ENCODE data around the gene SH3PXD2A. TPM values are rescaled to one million over a fixed set of nuclear protein-coding genes. Genes with fewer than 3 reads are reported as not detected.

Gene SH3PXD2A
- polyA plus RNA-seq, 3 donors = 3.0 to 61.0 (median 36.1) TPM

GRCh38 chr10:103622935-103623574, 232.3 kb downstream of the SH3PXD2A start:
- WGBS, 3 donors = 86 to 89% (median 86%) methylated on average over 11 of the region's 11 CpGs
- H3K27ac ChIP-seq (ENCODE audit: low read depth, low read length) = no peak overlapping the region

DNA sequence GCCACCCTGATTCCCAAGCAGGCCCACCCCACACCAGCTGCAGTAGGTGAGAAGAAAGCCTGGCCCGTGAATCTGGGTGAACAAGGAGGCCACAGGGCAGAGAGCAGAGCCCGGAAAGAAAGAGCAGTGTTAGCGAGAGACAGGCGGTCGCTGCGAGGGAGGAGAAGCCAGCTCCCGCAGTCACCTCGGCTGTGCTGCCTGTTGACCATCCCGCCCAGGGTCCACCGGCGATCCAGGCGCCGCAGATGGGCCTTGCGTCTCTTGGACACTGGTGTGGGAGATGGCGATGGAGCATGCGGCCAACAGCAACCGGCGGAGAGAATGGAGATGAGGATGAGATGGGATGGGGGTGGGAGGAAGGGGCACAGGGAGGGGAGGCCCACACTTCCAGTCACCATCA, 233.1 kb downstream of the SH3PXD2A start:
- H3K27ac ChIP-seq (ENCODE audit: low read depth, low read length) = no peak overlapping the region
- 93 to 95% (median 93%) methylated on average over 18 of the region's 18 CpGs for WGBS, 3 donors

DNA sequence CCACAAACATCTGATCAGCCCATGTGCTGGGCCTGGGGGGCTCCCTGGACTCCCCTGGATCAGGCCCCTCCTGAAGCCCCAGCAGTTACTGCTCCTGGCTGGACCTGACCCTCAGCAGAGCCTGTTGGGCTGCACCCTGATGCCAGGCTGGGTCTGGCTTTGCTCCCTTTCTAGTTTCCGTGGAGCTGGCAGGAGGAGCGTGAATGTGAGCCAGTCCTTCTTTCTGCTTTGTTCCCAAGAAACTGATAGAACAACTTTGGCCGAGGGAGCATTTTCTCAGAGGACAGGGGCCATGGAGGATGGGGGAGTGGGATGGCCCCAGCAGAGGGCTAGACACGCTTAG, 233.6 kb downstream of the SH3PXD2A start:
- 58 to 74% (median 74%) methylated on average over 4 of the region's 4 CpGs for WGBS, 3 donors

GRCh38 chr10:103620891-103621782, 234.2 kb downstream of the SH3PXD2A start:
- no peak overlapping the region for H3K27ac ChIP-seq (ENCODE audit: low read depth, low read length)
- WGBS, 3 donors = 84 to 89% (median 88%) methylated on average over 15 of the region's 15 CpGs

More for the DNA sequence above, 233.6 kb downstream of the SH3PXD2A start:
- H3K27ac ChIP-seq (ENCODE audit: low read depth, low read length) = no peak overlapping the region

GRCh38 chr10:103620352-103620740, 235.0 kb downstream of the SH3PXD2A start:
- H3K27ac ChIP-seq (ENCODE audit: low read depth, low read length) = no peak overlapping the region
- 45 to 73% (median 56%) methylated on average over 7 of the region's 7 CpGs for WGBS, 3 donors

- H3K27ac ChIP-seq (ENCODE audit: low read depth, low read length) = no peak overlapping the region
- 70 to 87% (median 74%) methylated on average over 22 of the region's 22 CpGs for WGBS, 3 donors
Measured at GRCh38 chr10:103619424-103620351, 235.7 kb downstream of the SH3PXD2A start.

- WGBS, 3 donors = 55 to 64% (median 56%) methylated on average over 19 of the region's 19 CpGs
- H3K27ac ChIP-seq (ENCODE audit: low read depth, low read length) = no peak overlapping the region
Measured at GRCh38 chr10:103618575-103619423, 236.6 kb downstream of the SH3PXD2A start.

DNA sequence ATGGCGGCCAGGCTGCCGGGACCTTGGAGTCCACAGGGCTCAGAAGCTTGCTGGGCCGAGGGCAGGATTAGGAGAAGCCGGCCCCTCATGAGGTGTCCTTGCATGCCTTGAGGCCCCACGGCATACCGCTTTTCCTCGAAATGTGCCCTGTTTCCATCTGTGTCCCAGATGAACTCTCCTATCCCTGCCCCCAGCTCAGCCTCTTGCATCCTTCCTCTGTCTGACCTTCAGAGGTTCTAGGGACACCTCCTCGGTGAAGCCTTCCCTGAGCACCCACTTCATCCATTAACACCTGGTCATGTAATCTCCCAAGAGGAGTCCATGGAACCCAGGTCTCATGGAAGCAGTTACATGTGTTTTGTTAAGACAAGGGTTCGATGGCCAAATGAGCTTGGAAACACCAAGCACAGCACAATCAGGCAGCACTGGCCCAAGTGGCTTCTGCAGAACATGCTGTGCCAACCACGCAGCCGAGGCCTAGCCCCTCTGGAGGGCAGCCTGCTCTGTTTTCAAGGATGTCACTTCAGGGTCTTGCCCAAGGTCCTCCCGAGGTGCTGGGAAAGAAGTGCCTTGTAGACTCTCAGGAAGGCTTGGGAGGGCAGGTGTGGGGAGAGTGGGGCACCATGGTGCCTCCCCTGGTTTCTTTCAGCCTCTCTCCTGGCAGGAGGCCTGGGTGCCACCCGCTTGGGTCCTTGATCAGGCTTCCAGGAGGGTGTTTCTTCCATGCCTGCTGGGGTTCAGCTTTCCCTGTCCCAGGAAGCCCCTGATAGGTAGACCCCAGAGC, 237.6 kb downstream of the SH3PXD2A start:
- WGBS, 3 donors = 88 to 94% (median 88%) methylated on average over 13 of the region's 13 CpGs
- H3K27ac ChIP-seq (ENCODE audit: low read depth, low read length) = no peak overlapping the region

GRCh38 chr10:103616705-103617601, 238.4 kb downstream of the SH3PXD2A start:
- H3K27ac ChIP-seq (ENCODE audit: low read depth, low read length) = no peak overlapping the region
- 46 to 88% (median 60%) methylated on average over 20 of the region's 20 CpGs for WGBS, 3 donors

- WGBS, 3 donors = 61 to 80% (median 72%) methylated on average over 14 of the region's 14 CpGs
- H3K27ac ChIP-seq (ENCODE audit: low read depth, low read length) = no peak overlapping the region
Measured at GRCh38 chr10:103614306-103615158, 240.8 kb downstream of the SH3PXD2A start.

DNA sequence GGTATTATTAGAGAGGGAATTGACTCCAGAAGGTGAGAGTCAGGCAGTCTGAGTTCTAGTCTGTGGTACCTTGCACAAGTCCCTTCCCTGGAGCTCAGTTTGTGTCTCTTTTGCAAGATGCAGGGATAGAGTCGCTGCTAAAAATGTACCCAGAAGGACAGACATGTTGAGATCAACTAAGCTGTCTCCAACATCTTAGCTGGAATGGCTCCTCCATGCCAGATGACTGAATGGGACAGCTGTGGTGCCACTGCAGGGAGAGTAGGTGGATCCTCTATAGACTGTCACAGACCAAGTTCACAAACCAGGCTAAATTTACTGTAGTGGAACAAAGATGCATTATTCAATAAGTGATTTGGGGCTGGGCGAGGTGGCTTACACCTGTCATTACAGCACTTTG, 241.8 kb downstream of the SH3PXD2A start:
- 93 to 99% (median 93%) methylated on average over 2 of the region's 2 CpGs for WGBS, 3 donors
- H3K27ac ChIP-seq (ENCODE audit: low read depth, low read length) = no peak overlapping the region

GRCh38 chr10:103612462-103613365, 242.7 kb downstream of the SH3PXD2A start:
- H3K27ac ChIP-seq (ENCODE audit: low read depth, low read length) = no peak overlapping the region
- 81 to 89% (median 85%) methylated on average over 17 of the region's 17 CpGs for WGBS, 3 donors

DNA sequence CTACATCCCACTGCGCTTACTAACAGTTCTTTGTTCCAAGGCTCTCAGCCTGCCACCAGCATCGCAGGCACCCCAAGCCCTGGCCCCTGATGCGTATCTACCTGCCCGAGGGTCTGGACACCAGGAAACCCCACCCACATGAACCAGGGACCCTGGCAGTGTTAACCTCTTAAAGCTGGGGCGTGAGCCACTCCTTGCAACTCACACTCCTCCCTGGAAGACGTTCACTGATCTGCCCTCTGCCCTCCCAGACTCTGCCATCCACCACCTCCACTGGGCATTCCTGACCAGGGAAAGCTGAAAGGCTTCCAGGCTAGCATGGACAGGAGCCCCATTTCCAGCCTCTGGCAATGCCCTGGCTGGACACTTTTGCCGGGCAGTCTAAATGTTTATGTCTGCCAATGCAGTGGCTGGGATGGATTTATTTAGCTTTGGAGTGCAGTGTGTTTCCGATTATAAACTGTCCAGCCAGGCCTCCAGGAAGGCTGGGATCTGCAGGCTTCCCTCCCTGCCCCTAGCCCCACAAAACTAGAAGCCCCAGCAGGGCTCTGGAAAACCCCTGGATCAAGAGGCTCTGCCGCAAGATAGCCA, 244.4 kb downstream of the SH3PXD2A start:
- no peak overlapping the region for H3K27ac ChIP-seq (ENCODE audit: low read depth, low read length)
- 77 to 82% (median 78%) methylated on average over 9 of the region's 9 CpGs for whole genome bisulfite sequencing, 3 donors

DNA sequence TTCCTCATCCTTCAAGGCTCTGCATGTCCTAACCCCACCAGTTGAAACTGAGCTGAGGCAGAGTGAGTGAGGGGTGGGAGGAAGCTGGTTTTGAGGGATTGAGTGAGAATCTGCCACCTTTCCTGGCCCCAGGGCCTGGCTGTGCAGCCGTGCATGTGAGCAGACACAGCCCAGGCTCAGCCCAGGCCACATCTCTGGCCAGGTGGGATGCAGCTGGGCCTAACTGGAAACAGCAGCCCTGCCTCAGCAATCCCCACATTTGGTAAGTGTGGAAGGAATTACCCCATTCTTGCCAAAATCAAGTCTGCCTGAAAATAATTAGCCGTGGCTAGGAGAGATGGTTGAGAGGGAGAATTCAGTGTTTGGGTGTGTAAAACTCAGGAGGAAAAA, 245.3 kb downstream of the SH3PXD2A start:
- no peak overlapping the region for H3K27ac ChIP-seq (ENCODE audit: low read depth, low read length)
- WGBS, 3 donors = 61 to 100% (median 65%) methylated on average over 2 of the region's 2 CpGs

All from adipose tissue (tissue), 3 donors.